EL (cell line): ENCODE results near the gene GGTLC2.
"Not testable (repeated sequence)": the region's sequence is repeated elsewhere in the genome, so short reads cannot be mapped to it uniquely, and the experiment has no call there.

Experiments used
- DNase-seq: peaks from one replicate; pipeline ENCODE4 v3.0.0-alpha.2; 2016

Gene GGTLC2

DNA sequence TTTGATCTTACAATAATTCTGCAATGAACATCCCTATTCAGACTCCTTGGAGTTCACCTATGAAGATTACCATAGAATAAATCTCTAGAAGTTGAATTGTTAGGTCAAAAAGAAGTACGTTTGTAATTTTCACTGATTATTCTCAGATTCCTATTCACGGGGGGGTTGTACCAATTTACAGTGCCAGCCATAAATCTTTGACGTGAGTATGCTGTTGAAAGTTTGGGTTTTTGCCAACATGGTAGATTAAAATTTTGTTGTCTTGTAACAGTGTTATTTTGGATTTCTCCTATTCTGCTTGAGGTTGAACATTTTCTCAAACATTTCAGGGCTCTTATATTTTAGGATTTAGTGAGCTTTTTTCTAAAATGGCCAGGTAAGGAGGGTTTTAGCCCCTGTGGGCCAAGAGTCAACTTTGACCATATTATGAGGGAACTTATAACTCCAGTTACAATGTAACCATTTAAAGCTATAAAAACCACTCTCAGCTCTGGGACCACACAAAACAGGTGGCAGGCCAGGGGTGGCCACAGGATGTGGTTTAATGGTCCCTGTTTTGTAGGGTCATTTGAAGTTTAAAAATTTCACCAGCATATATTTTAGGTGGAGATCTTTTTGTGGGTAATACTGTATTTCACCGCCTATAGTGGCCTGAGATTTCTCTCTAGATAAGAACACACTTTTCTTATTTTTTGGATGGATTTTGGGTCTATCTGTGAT, 25.8 kb downstream of the GGTLC2 start:
- DNase-seq = no peak

DNA sequence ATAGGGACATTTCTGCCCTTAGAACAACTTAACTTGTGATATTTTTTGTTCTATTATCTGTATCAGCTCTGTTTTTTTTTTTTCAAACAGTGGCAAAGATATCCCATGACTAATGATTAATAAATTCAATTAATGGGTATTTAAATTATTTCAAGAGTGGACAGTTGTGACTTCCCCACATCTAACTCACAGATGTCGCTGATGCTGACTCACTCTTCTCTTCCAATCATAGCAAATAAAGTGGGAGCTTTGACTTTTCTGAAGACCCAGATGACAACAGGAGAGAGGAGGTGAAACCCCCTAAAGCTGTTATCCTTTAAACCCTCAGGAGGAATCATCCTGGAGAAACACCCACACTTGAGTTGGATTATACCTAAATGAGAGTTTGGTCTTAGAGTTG, 27.1 kb downstream of the GGTLC2 start:
- no peak for DNase-seq

DNA sequence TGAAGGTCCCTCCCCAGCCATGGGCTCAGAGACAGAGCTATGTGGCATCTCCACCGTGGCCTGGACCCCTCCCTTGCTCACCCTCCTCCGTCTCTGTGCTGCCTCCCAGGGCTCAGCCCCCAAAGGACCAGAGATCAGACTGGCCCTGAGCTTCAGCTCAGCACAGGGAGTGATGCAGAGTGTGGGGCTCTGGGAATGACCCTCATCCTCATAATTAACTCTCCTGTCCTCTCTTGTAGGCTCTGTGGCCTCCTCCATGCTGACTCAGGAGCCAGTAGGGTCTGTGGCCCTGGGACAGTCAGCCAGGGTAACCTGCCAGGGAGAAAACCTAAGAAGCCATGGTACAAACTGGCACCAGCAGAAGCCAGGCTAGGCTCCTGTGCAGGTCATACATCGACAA, 28.7 kb downstream of the GGTLC2 start:
- DNase-seq = no peak

DNA sequence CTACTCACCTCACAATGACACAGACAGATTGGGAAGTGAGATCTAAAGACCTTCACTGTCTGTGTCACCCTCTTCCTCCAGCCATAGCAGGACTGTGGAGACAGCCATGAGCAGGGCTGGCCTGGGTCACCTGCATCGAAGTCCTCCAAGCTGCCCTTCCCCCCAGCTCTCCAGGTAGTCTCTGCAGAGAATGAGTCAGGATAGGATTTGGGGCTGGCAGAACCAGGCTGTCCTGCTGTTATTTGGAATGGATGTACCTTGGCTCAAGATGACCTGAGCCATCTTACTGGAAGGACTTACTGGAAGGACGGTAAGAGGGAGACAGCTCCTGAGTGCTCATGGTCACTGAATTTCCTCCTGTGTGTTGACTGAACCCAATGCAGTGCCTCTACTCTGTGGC, 29.2 kb downstream of the GGTLC2 start:
- no peak for DNase-seq

DNA sequence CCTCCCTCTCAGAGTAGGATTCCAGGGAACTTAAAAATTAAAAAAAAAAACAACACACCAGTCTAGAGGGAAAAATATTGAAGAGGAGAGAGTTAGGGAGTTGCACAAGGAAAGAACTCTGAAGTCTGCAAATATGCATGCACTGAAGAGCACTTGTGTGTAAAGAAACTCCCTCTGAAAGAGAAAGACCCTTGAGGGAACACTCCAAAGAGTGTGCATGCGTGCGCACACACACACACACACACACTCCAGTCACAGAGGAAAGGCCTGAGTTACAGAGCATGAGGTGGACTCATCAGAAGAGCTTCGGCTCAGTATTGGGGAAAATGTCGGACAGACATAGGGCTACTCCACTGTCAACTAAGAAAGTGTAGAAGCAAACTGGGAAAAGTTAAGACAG, 30.1 kb downstream of the GGTLC2 start:
- DNase-seq = no peak

DNA sequence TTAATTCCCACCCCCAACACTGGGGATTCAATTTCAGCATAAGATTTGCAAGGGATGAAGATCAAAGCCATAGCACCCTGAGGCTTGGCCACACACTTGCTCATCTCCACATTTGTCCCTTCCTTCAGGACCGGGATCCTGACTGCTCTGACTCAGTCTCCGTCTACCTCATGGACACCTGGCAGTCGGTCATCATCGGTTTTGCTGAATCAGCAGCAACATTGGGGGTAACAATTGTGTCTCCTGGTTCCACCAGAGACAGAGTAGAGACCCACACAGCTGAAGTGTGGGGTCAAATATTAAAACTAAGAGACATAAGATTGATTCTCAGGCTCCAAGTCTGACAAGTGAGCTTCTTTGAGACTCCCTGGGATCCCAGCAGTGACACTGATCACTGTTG, 34.6 kb downstream of the GGTLC2 start:
- DNase-seq = no peak

DNA sequence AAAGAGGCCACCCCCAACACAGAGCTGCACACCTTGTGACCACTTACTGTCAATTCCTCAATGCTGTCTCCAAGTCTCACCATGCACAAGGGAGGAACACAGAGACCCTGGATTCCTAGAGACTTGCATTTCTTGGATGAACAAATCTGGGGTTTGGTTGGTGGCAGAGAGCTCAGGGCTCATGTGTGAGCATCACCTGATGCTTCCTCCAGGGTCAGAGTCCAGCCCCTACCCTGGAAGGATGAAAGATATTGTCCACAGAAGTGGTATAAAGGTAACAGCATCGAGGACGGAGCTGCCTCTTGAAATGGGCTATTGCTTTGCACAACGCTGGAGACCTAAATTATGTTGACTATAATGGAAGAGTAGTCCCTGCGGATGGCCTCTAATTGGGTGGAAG, 36.0 kb downstream of the GGTLC2 start:
- no peak for DNase-seq

DNA sequence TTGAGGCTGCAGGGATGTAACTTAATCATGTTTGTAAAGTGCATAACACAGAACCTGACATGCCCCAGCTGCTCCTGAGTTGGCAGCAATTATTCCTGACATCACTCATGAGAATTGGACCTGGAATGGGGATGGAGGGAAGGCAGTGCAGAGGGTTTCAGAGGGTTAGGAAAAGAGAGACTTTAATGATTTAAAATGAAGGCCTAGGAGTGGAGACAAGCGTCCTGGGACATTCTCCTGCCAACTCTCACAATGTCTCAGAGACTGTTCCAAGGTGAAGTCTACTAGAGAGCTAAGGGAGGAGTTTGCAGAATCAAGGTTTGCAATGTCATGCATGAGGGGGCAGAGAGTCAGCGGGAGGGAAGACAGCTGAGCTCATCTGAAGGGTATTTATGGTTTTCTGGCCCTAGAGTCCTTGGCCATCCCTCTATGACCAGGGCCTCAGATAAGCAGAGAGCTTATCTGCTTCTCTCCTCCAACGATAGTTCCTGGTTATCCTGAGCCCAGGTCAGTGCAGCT, 36.9 kb downstream of the GGTLC2 start:
- DNase-seq = peak; percentile 17

DNA sequence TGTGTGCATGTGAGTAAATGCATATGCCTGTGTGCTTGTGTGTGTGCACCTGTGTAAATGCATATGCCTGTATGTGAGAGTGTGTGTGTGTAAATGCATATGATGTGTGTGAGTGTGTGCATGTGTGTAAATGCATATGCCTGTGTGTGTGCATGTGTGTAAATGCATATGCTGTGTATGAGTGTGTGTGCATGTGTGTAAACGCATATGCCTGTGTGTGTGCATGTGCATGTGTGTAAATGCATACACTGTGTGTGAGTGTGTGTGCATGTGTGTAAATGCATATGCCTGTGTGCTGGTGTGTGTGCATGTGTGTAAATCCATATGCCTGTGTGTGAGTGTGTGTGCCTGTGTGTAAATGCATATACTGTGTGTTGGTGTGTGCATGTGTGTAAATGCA, 37.8 kb downstream of the GGTLC2 start:
- DNase-seq = no peak

DNA sequence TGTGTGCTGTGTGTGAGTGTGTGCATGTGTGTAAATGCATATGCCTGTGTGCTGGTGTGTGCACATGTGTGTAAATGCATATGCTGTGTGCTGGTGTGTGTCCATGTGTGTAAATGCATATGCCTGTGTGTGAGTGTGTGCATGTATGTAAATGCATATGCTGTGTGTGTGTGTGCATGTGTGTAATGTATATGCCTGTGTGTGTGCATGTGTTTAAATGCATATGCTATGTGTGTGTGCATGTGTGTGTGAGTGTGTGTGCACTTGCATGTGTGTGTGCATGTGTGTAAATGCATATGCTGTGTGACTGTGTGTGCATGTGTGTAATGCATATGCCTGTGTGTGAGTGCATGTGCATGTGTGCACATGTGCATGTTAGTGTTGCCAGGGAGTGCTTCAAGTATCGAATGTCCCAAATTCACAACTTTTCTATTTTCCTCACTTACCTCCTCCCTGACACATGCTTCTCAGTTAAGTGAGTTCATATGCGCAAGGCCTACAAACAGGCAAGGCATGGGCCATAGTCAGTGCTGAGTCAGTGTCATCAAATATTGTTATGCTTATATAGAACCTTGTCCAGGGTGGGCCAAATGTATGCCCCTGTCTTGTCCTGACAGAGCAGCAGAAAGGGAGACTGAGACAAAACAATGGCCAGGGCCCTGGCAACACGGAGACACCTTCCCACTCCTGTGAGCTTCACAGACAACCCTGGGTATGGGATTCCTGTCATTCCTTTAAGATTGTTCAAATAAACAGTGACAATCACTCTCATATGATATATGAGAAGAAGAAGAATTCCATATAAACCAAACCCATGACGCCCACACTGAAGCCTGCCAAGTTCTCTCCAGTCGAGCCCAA, 38.6 kb downstream of the GGTLC2 start:
- peak; percentile 39 for DNase-seq

DNA sequence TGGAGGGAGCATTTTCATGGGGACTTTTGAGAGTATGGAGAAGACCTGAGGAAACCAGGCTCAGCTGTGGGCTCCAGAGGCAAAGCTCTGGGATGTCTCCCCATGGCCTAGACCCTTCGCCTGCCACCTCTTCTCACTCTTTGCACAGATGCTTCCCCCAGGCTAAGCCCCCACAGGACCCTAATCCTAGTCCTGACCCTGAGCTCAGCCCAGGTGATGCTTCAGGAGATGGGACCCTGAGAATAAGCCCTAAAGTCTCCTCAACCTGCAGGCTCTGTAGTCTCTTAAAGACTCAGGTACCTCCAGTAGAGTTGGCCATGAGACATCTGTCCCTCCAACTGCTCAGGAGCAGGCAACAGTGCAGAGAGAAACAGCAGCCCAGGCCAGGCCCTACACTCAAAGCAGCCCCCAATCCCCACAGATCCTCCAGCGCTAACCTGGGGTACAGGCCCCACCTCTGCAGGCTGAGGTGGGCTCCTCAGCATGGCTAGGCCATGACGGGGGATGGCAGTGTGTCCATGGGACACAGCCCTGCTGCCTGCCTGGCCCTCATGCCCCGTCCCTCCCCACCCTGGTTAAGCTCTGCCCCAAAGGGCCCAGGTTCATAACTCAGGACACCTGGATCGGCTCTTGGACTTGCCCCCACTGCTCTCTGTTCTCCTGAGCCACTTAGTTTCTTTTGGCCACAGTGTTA, 39.4 kb downstream of the GGTLC2 start:
- DNase-seq = no peak

DNA sequence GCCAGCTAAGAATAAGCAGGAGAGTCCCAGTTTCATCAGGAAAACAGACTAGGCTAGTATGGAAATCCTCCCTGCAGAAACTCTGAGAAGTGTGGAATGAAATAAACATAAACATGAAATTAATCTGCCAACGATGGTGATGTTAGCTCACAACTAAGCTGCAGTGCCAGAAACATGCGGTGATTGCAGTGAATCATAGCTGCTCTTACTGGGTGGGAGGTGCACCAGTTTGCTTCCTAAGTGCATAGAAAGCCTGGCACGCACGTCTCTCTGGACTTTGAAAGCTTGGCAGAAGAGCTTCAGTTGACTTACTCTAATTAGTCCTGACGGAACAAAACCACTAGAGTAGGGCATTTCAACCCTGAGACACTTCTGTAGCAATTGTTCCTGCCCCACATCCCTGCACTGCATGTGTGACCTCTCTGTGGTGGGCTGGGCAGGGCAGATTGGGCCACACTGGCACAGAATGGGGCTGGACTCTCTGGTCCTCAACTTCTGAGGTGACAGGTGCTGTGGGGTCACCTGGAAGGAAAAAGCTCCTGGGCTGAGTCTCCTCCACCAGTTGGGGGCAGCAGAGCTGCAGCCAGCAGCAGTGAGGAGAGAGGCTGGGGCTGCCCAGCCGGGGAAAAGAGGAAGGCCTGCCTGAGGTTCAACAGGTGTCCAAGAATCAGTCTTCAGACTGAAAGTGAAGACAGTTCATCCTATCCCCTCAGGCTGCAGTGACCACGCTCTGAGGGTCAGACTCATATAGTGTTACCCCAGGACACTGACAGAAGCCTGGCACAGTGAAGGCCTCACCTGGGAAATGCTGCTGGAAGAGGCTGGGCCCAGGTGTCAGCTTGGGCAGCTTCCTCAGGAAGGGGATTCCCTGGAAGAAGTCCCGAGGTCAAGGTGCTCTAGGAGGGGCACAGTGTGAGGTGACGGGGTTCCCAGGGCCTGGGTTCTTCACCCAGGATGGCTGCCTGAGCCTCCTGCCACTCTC, 40.5 kb downstream of the GGTLC2 start:
- DNase-seq = peak; percentile 39

DNA sequence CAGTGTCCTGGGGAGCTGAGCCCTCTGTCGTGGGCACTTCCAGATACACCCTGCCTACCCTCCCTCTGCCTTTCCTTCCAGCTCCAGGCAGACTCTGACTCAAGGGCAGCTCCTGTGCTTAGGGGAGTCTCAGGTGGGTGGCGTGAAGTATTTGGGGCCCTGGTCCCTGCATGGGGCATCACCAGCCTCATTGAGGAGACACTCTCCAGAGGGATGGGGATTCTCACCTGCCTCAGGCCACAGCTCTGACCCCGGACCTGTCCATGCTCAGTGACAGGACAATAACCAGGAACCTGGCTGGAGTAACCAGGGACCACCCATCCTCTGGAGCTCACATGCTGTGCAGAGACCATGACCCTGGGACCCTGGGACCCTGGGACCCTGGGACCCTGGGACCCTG, 41.2 kb downstream of the GGTLC2 start:
- DNase-seq = no peak

DNA sequence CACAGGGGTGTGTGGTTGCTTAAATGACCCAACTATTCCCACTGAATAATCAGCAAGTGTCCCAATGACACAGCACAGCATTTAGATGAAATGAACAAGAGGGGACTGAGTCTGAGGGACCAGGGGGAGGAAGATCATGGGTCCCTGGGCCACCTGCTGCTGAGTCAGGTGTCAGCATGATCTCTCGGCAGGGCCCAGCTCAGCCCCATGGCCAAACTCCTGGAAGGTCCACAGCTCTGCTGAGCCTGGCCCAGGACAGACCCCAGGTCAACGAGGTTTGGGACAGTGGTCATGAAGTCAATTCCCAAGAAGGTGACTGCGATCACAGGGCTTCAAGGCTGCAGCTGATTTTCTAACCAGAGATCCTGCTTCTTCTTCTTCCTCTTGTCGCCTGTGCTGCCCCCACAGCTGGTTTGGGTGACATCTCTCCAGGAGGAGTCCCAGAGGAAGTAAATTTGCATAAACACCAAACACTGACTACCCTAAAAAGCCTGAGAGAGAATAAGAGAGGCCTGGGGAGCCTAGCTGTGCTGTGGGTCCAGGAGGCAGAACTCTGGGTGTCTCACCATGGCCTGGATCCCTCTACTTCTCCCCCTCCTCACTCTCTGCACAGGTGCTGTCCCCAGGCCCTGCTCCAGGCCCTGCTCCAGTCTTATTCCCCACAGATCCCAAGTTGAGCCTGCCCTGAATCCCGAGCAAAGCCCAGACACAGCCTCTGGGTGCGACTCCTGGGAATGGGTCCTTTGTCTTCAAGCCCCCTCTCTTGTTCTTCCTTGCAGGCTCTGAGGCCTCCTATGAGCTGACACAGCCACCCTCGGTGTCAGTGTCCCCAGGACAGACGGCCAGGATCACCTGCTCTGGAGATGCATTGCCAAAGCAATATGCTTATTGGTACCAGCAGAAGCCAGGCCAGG, 42.0 kb downstream of the GGTLC2 start:
- not testable (repeated sequence) for DNase-seq

DNA sequence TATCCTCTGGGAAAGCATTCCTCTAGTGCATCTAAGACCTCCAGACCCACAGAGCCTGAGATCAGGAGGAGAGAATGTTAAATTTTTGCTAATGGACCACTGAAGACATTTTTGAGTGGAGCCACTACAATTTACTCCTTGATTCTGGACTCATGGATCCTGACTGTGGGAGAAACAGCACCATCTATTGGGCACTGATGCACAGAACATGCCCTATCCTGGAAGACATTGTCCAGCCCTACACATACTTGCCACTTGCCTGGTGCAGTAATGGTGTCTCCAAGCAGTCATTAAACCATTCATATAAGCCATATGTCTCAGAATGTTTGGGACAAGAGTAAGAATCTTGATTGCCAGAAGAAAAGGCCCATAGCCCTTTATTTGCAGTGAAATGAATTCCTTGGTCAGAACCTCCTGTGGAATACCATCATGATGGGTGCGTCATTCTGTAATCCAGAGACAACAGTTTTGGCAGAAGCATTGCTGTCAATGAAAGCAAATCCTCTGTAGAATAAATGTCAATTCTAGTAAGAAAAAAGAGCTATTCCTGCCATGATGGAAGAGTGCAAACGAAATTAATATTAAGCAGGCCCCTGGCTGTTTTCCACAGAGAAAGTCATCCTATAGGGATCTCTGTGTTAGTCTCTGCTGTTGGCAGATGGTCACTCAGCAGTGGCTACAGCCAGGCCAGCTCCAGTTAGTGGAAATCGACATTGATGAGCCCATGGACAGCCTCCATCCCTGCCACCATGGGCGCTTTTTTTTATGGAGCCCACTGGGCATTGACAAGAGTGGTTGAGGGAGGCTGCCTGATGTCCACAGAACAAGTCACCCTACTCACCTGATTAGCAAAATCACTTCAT, 43.5 kb downstream of the GGTLC2 start:
- DNase-seq = peak; percentile 29

DNA sequence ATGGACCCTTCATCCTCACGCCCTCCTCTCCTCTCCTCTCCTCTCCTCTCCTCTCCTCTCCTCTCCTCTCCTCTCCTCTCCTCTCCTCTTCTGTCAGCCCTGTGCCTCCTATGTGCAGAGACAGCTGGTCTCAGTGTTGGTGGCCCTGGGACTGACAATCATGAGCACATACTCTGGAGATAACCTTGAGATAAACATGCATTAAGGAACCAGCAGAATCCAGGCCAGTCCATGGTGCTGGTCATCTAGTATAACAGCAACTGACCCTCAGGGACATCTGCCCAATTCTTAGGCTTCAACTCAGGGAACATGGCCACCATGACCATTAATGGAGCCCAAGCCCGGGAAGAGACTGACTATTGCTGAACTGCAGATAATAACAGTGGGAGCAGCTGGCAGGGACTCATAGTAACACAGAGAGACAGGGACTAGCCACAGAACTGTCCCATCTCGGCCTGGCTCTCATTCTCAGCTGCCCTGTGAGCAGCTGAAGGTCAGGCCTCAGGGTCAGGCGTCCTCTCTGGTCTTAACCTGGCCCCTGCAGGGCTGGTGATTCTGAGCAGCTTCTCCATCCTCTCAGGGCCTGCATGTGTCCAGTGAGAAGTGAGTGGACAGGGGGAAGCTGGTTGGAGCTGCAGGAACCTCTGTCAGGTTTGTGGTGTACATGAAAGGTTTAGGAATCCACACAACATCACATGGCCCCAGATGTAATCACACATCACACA, 45.4 kb downstream of the GGTLC2 start:
- DNase-seq = no peak

DNA sequence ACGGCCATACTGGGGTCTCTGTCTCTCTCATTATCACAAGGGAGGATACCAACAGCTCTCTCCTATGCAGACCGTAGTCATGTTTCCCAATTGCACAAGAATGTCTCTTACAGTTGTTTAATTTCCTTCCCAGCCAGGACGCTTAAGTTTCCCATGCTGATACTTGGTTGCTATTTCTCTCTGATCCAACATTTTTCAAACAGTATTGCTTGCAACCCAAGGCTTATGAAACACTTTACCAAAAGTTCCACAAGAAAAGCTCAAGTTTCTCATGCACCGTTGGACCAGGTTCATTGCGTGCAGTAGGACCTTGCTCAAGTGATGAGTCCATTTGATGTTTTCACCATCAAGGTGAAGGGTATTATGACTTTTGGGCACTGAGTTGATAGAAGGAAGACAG, 46.6 kb downstream of the GGTLC2 start:
- DNase-seq = no peak

DNA sequence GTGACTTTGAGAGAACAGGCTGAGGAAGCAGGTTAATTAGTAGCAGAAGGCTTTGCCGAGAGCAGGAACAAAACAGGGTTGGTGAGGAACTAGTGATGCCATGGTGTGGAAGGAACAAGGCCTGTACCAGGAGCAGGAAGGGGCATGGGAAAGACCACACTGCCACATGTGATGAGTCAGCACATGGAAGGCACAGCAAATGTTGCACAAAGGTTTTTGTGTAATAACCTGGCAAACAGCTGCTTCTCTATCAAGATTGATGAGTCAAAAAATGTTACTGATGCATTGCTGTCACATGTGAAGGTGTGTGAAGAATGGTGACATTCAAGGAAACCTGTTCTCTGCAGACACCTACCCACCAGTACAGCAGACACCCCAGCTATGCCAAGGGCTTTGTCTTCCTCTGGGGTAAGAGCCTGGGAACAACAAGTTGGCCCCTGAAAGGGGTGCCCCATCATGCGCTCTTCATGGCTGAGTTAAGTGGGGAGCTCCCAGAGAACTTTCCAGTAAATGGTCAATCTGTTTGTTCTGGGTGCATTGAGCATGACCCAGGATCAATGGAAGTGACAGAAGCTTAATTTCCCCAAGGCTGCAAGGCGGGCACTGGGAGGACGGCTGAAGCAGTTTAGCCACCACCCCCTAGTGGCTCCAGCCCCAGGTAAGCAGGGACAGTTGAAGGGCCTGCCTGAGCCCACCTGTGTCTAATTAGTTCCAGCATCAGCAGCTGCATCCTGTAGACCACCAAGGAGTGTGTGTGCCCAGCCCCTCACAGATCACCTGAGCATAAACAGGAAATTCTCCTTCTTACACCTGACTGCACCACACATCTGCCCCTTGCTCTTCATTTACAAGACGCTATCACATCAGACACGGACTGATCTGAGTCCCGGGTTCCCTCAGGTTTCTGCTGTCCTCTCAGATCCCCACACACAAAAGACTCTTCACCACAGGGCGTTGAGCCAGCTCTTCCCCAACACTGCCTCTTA, 47.6 kb downstream of the GGTLC2 start:
- no peak for DNase-seq
